CD4-positive, alpha-beta T cell treated with Interferon alpha-2 for 1 hour (primary cell): Measurements from ENCODE around the gene CCNY.
A peak's percentile ranks its signal among the peaks of the same experiment; 100 is the strongest.
"Not testable (repeated sequence)": the region's sequence is repeated elsewhere in the genome, so short reads cannot be mapped to it uniquely, and the experiment has no call there.

Source experiments
- DNase-seq, 2 donors: peaks; one replicate each; pipeline ENCODE4 v3.0.0-alpha.2; 2020 to 2022

Gene CCNY

DNA sequence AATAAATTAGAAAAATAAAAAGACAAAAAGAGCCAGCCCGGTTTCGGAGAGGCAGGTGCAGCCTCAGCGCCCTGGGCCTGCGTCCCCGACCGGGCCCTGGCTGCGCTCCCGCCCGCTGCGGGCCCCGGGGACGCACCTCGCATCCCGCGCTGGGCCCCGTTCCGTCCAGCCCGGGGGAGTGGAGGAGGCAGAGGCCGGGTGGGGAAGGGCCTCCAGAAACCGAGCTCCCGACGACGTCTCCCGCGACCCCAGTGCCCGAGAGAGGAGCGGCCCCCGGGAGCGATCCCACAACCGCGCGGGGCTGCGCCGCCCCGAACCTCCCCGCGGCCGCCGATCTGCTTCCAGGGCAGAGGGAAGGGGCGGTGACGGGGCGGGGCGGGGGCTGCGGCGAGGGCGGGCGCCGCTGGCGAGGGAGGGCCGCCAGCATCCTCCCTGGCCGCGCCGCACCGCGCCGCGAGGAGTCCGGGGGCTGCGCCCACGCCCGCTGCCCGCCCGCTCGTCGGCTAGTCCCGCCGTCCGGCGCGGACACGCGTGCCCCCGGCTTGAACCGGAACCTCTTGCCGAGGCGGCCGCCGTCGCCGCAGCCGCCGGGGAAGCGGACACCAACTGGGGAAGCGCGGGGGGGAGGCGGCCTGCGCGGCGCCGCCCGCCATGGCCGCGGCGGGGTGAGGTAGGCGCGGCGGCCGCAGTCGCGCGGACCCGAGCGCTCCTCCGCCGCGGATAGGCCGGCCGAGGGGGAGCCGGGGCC, at the start of gene CCNY:
Gene CCNY (plus strand): TSS at position 426 of the 748 bp plus-strand sequence. CDS start 545 bp downstream, outside the sequence.
- DNase-seq = peak; percentile 64 to 81

DNA sequence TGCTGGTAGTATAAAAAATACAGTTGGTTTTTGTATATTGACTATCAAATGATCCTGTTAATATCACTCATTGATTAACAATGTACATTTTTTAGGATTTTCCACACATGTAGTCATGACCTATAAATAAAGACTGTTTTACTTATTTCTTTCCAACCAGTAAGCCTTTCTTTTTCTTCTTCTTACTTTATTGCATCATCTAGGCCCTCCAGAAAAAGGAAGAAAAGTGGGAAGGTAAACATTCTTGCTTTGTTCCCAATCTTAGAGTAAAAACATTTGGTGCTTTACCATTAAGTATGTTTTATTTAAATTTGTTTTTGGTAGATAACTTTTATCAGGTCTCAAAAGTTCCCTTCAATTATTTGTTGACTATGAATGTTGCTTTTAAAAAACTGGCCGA, 47.1 kb upstream of the CCNY start:
- DNase-seq = no peak

DNA sequence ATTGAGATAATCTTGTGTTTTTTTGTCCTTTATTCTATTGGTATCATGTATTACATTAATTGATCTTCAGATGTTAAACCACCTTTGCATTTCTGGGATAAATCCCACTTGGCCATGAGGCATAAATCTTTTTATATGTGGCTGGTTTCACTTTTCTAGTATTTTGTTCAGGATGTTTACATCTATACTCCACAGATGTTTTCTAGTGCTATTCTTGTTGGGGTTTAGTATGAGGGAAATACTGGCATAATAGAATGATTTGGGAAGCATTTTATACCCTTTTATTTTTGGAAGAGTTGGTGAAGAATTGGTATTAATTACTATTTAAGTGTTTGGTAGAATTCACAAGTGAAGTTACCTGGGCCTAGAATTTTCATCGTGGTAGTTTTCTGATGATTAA, 41.8 kb upstream of the CCNY start:
- no peak for DNase-seq

DNA sequence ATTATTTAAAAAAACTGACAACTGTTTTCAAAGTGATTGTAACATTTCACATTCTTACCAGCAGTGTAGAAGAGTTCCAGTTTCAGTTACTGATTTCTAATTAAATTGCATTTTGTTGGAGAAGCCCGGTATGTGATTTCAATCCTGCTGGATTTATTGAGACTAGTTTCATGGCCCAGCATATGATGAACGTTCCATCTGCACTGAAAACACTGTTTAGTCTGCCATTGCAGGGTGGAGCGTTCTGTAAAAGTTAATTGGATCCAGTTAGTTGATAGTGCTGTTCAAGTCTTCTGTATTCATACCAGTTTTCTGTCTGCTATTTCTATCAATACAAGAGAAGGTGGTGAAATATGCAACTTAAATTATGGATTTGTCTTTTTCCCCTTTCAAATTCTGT, 37.3 kb upstream of the CCNY start:
- DNase-seq = no peak

DNA sequence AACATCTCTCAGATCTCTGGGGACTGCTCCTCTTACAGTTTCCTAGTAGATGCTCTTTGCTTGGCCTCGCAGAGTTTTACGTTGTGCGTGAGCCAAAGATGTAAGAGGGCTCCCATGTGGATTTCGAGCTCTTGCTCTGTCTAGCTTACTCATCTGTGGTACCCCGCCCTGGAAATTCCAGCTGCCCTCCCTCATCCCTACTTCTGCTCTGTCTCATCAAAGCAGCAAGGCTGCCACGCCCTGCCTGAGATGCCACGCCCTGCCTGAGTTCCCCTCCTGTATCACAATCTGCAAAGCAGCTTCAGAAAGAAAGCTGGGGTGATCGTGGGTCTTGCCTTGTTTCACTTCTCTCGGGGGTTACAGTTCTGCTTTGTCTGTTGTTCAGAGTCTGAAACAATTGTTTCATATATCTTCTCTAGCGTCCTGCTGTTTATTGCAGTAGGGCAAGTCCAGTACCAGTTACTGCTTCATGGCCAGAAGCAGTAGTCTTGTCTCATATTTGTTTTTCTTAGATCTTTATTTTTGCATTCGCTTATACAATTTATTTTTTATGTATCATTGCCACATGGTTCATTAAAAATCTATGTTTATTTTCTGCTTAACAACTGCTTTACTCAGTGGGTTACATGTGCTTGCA, 36.1 kb upstream of the CCNY start:
- peak; percentile 12 to 63 for DNase-seq

- DNase-seq = no peak
These were observed 31.7 kb upstream of the CCNY start for GRCh38 chr10:35304649-35305048.

- no peak for DNase-seq
These were observed 29.5 kb upstream of the CCNY start for GRCh38 chr10:35306852-35307251.

DNA sequence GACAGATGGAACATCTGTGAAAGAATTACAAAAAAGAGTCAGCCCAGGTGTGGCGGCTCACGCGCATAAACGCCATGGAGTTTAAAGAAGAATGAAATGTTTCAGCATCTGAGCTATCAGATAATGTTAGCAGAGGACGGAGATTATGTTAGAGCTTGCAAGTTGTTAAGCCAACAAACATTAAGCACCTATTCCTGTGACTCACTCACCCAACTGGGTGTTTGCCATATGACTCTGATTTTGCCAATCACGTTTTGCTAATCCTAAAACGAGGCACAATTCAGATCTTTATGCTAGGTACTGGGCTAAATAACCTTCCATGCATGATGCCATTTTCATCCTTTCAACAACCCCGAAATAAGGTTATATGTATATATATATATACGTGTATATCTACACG, 29.0 kb upstream of the CCNY start:
- DNase-seq = no peak

- DNase-seq = no peak
These were observed 27.5 kb upstream of the CCNY start for GRCh38 chr10:35308809-35309208.

GRCh38 chr10:35314142-35314541, 22.2 kb upstream of the CCNY start:
- DNase-seq = not testable (repeated sequence)

GRCh38 chr10:35315235-35315634, 21.1 kb upstream of the CCNY start:
- not testable (repeated sequence) for DNase-seq

DNA sequence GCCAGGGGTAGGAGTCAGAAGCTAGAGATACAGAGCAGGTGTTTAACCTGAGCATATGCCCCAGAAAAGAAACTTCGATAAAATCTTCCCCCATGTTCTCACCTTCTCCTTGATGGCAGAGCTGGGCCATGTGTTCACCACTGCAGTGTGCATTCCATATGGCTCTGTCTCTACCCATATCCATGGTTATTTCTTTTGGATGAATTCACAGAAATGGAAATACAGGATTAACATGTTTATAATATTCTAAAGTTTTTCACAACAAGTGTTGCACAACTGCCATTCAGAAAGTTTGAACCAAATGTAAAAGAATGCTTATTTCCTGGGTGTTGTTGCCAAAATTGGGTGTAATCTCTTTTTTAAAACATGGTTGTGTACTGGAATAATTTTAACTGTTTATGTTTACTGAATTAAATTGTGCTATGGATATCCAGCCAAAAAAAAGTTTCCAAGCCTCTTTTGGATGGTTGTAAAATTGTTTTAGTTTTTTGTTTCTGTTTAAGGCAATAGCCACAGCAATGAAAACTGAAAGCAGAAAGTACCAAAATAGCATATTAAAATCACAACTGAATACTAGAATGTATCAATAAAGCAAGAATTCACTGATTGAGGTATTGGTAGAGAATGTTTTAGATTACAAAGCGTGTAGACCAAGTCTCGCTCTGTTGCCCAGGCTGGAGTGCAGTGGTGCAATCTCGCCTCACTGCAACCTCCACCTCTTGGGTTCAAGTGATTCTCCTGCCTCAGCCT, 19.9 kb upstream of the CCNY start:
- DNase-seq = no peak

GRCh38 chr10:35318551-35318950, 17.8 kb upstream of the CCNY start:
- DNase-seq = no peak

- no peak for DNase-seq
These were observed 16.0 kb upstream of the CCNY start for GRCh38 chr10:35320341-35320740.

DNA sequence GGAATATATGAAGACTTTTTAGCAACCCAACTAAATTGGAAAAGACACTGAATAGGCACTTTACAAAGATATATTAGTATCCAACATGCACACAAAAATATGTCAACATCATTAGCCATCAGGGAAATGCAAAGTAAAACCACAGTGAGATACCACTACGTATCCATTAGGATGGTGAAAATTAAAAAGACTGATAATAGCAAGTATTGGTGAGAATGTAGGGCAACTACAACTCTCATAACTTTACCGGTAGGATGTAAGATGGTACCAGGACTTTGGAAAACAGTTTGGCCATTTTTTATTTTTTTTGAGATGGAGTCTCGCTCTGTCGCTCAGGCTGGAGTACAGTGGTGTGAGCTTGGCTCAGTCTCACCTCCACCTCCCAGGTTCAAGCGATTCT, 13.7 kb upstream of the CCNY start:
- no peak for DNase-seq

DNA sequence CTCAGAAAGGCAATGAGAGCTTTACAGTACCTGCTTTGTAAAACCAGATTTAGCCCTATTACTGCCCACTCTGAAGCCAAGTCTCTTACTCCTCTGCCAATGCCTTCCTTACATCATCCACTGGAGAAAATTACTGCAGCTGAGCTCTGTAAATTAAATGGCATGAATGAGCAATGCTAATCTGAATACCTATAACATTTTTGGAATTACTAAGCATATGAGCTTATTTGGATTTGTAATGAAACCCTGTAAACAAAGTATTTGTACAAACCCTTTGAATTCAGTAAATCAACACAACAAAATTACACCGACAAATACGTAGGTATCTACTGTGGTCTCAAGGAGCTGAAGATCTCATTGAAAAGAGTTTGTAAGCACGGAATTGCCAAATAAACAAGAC, 12.1 kb upstream of the CCNY start:
- DNase-seq = no peak

GRCh38 chr10:35326466-35327235, 9.7 kb upstream of the CCNY start:
- no peak for DNase-seq

GRCh38 chr10:35327790-35328403, 8.4 kb upstream of the CCNY start:
- DNase-seq = no peak

DNA sequence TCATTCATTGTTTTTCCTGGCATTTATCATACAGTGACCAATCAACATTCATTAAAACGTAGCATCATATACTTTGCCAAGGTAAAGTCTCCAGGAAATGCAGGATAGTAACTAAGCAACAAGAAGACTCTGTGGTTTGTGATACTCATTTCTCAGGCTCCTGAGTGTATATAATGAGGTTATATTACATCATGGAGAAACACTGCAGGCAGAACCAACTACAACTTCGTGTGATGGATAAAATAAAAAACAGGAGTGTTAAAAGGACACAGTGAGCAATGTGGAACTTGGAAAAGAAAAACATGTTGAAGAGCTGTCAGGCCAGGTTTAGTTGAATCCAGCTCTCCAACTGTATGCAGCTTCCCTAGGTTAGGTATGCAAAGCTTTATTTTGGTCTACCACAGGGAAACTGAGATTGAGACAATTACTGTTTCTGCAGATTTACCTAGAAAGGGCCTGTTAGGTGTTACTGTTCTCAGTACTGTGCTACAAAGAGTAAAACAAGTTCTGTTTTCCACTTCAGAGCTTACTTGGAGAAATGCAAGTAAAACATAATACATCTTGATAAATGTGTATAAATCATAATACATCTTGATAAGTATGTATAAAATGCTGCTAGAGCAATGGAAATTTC, 7.8 kb upstream of the CCNY start:
- DNase-seq = no peak

GRCh38 chr10:35329520-35329919, 6.8 kb upstream of the CCNY start:
- DNase-seq = no peak

- DNase-seq = no peak
These were observed 4.2 kb upstream of the CCNY start for GRCh38 chr10:35331894-35332640.
